CD14-positive monocyte (primary cell): ENCODE measurements around the gene C4orf51. TPM values are rescaled to one million over a fixed set of nuclear protein-coding genes. Genes with fewer than 3 reads are reported as not detected.

Experiments used
- DNase-seq, 3 donors: peaks; one replicate each; pipeline ENCODE4 v3.0.0-alpha.2; 2011 to 2022
- H2AFZ ChIP-seq: 2 replicates; pipeline ENCODE4 v1.6.0; 2012; ENCODE audit warnings: mild to moderate bottlenecking, low read depth, low read length, inconsistent platforms; ENCODE audit not compliant: insufficient read depth, poor library complexity, severe bottlenecking
- H3K27ac ChIP-seq, 2 donors: 1 replicate in 1 of 2; 2 replicates in 1 of 2; pipeline ENCODE4 v1.5.1; 2012 to 2013; ENCODE audit warnings: low read length in 2 of 2, control low read depth in 1 of 2, inconsistent platforms in 1 of 2, low read depth in 1 of 2, mild to moderate bottlenecking in 1 of 2
- H3K27me3 ChIP-seq, 2 donors: one replicate each; pipeline versions ENCODE4 v1.6.0 to v1.6.1; 2011 to 2013; ENCODE audit warnings: low read length in 2 of 2; ENCODE audit not compliant: control insufficient read depth in 2 of 2, insufficient read depth in 2 of 2
- H3K36me3 ChIP-seq, 2 donors: replicated peaks in 1 of 2; 1 replicate in 1 of 2; 2 replicates in 1 of 2; pipeline versions ENCODE4 v1.5.1 to v1.6.1; 2012 to 2013; ENCODE audit warnings: low read length in 2 of 2, control low read depth in 1 of 2, inconsistent platforms in 1 of 2, mild to moderate bottlenecking in 1 of 2; ENCODE audit not compliant: insufficient read depth in 2 of 2, control insufficient read depth in 1 of 2
- H3K4me1 ChIP-seq, 2 donors: 1 replicate in 1 of 2; 2 replicates in 1 of 2; pipeline versions ENCODE4 v1.5.1 to v1.6.1; 2012 to 2013; ENCODE audit warnings: low read length in 2 of 2, control low read depth in 1 of 2, inconsistent platforms in 1 of 2, mild to moderate bottlenecking in 1 of 2, moderate library complexity in 1 of 2; ENCODE audit not compliant: insufficient read depth in 2 of 2, control insufficient read depth in 1 of 2
- H3K4me2 ChIP-seq: replicated peaks from 2 replicates; pipeline ENCODE3; 2012; ENCODE audit warnings: low read length, moderate library complexity, mild to moderate bottlenecking; ENCODE audit not compliant: poor library complexity, severe bottlenecking; ENCODE audit errors: extremely low read depth
- H3K4me3 ChIP-seq, 3 experiments: fragments of 200-600 bp in 1 of 3; sonication (generic) in 1 of 3; replicated peaks in 1 of 3; 1 replicate in 2 of 3; 2 replicates in 1 of 3; pipeline ENCODE4 v1.5.1; 2011 to 2013; ENCODE audit warnings: low read length in 3 of 3, mild to moderate bottlenecking in 3 of 3, control low read depth in 2 of 3, low read depth in 2 of 3, inconsistent platforms in 1 of 3, moderate library complexity in 1 of 3
- H3K79me2 ChIP-seq: 2 replicates; pipeline ENCODE4 v1.6.0; 2012; ENCODE audit warnings: mild to moderate bottlenecking, control low read depth, inconsistent platforms, low read length, moderate library complexity; ENCODE audit not compliant: insufficient read depth
- H3K9ac ChIP-seq: 2 replicates; pipeline ENCODE4 v1.6.0; 2017; ENCODE audit warnings: low read length, mild to moderate bottlenecking; ENCODE audit not compliant: insufficient read depth, poor library complexity, severe bottlenecking
- H3K9me3 ChIP-seq, 2 donors: replicated peaks in 1 of 2; 1 replicate in 1 of 2; 2 replicates in 1 of 2; pipeline versions ENCODE4 v1.5.1 to v1.6.1; 2012 to 2013; ENCODE audit warnings: low read length in 2 of 2, control low read depth in 1 of 2; ENCODE audit not compliant: control insufficient read depth in 1 of 2, insufficient read depth in 1 of 2
- H4K20me1 ChIP-seq: 2 replicates; pipeline ENCODE4 v1.6.0; 2012; ENCODE audit warnings: mild to moderate bottlenecking, low read length, control low read depth, moderate library complexity; ENCODE audit not compliant: insufficient read depth
- H3K27ac Mint-ChIP-seq, 7 donors: one replicate each; pipeline ENCODE4 v1.8.0; 2020; ENCODE audit warnings: mild to moderate bottlenecking in 7 of 7, mixed read lengths in 7 of 7, moderate library complexity in 6 of 7, inconsistent platforms in 2 of 7
- H3K27me3 Mint-ChIP-seq, 3 donors: one replicate each; pipeline ENCODE4 v1.8.0; 2021 to 2022; ENCODE audit warnings: low read depth in 3 of 3, mild to moderate bottlenecking in 3 of 3, mixed read lengths in 3 of 3, moderate library complexity in 3 of 3, inconsistent platforms in 1 of 3
- H3K36me3 Mint-ChIP-seq, 2 donors: one replicate each; pipeline ENCODE4 v1.8.0; 2020; ENCODE audit warnings: mixed read lengths in 2 of 2, inconsistent platforms in 1 of 2, mild to moderate bottlenecking in 1 of 2
- H3K4me1 Mint-ChIP-seq: one replicate; pipeline ENCODE4 v1.8.0; 2020; ENCODE audit warnings: mild to moderate bottlenecking, mixed read lengths
- H3K4me3 Mint-ChIP-seq, 2 donors: one replicate each; pipeline ENCODE4 v1.8.0; 2020; ENCODE audit warnings: mild to moderate bottlenecking in 2 of 2, mixed read lengths in 2 of 2, moderate library complexity in 1 of 2
- H3K9me3 Mint-ChIP-seq, 7 donors: one replicate each; pipeline ENCODE4 v1.8.0; 2020 to 2022; ENCODE audit warnings: mixed read lengths in 7 of 7, mild to moderate bottlenecking in 6 of 7, moderate library complexity in 6 of 7, inconsistent platforms in 2 of 7
- CTCF ChIP-seq: fragments of 200-600 bp; IDR thresholded peaks from one replicate; pipeline ENCODE4 v1.8.0; 2022; ENCODE audit warnings: antibody characterized with exemption, mild to moderate bottlenecking
- WGBS: methylation state at CpG from one replicate; pipeline ENCODE4 v1.1.5; 2013; ENCODE audit warnings: missing lambda C conversion rate; ENCODE audit not compliant: insufficient coverage; 5-methylcytosine and 5-hydroxymethylcytosine counted together
- intact Hi-C, 2 donors: fragments of 100-400 bp; cut with micrococcal nuclease; formaldehyde crosslinking; loops; one replicate each; pipeline versions ENCODE4 v1.15.0 to v1.15.1; 2023
- polyA plus RNA-seq, 3 donors: library from polyadenylated mRNA; depleted of rRNA in 1 of 3; unstranded in 2 of 3; stranded (reverse) in 1 of 3; fragments of 300-500 nt in 2 of 3; fragments of >200 nt in 1 of 3; fragmentation: Illumina TruSeq in 2 of 3; gene quantifications; 1 replicate in 2 of 3; 2 replicates in 1 of 3; pipeline ENCODE4 v1.2.3, GENCODE V29; 2012 to 2021

Gene C4orf51
- polyA plus RNA-seq, 3 donors, result not detected

- TF ChIP-seq CTCF, result no peak
Observed at GRCh38 chr4:145643295-145643694, 36.7 kb upstream of the C4orf51 start.

GRCh38 chr4:145644699-145645098 lies 35.2 kb upstream of the C4orf51 start:
- Histone ChIP-seq H3K36me3 (peaks cover 6 to 79% of the 10 kb centered on the region in 2 donors), H2AFZ (no peak overlapping the region)
- H3K36me3 Mint-ChIP-seq, result peaks cover 34 to 44% of the 10 kb centered on the region in 2 donors

More at GRCh38 chr4:145643295-145643694, 36.7 kb upstream of the C4orf51 start:
- no peaks in the 10 kb centered on the region for H3K9me3 ChIP-seq
- no peak overlapping the region for H3K9ac ChIP-seq
- DNase-seq, result no peak
- H3K4me3 ChIP-seq, result no peak overlapping the region
- H3K27me3 ChIP-seq, result no peaks in the 10 kb centered on the region
- H2AFZ ChIP-seq, result no peak overlapping the region
- H3K36me3 ChIP-seq, result peaks cover 14 to 78% of the 10 kb centered on the region in 2 donors
- H3K4me1 ChIP-seq, result no peaks in the 10 kb centered on the region
- no CpG with 5 or more reads among the region's 1 CpG for WGBS
- Mint-ChIP-seq H3K36me3 (peaks cover 41 to 52% of the 10 kb centered on the region in 2 donors), H3K9me3 (no peaks in the 10 kb centered on the region), H3K27ac (no peak overlapping the region), H3K4me1 (no peaks in the 10 kb centered on the region), H3K27me3 (no peaks in the 10 kb centered on the region), H3K4me3 (no peak overlapping the region)
- no peak overlapping the region for H3K27ac ChIP-seq
- H4K20me1 ChIP-seq, result no peaks in the 10 kb centered on the region
- no peak overlapping the region for H3K4me2 ChIP-seq
- no peaks in the 10 kb centered on the region for H3K79me2 ChIP-seq
- intact Hi-C loops, result no loop called here

More at GRCh38 chr4:145644699-145645098, 35.2 kb upstream of the C4orf51 start:
- Mint-ChIP-seq H3K4me3 (no peak overlapping the region), H3K4me1 (no peaks in the 10 kb centered on the region), H3K27me3 (no peaks in the 10 kb centered on the region), H3K27ac (no peak overlapping the region), H3K9me3 (no peaks in the 10 kb centered on the region)
- Histone ChIP-seq H3K4me3 (no peak overlapping the region), H3K9me3 (no peaks in the 10 kb centered on the region), H3K4me2 (no peak overlapping the region), H3K27me3 (no peaks in the 10 kb centered on the region), H4K20me1 (no peaks in the 10 kb centered on the region), H3K4me1 (no peaks in the 10 kb centered on the region), H3K27ac (no peak overlapping the region), H3K9ac (no peak overlapping the region), H3K79me2 (no peaks in the 10 kb centered on the region)
- intact Hi-C loops, result no loop called here
- TF ChIP-seq CTCF, result no peak
- WGBS, result 90% methylated on average over 2 of the region's 3 CpGs
- no peak for DNase-seq
